Glutamatergic neuron (in vitro differentiated cells): ENCODE results near the gene CDKN3. TPM values are rescaled to one million over a fixed set of nuclear protein-coding genes. Genes with fewer than 3 reads are reported as not detected.

ENCODE experiments used
- DNase-seq: peaks from one replicate; pipeline ENCODE4 v3.0.0; 2022
- H3K27ac Mint-ChIP-seq: one replicate; pipeline ENCODE4 v1.8.0; 2020; ENCODE audit warnings: mild to moderate bottlenecking, mixed read lengths, inconsistent platforms; ENCODE audit not compliant: unreplicated experiment
- H3K27me3 Mint-ChIP-seq: one replicate; pipeline ENCODE4 v1.8.0; 2020; ENCODE audit warnings: mild to moderate bottlenecking, moderate library complexity, mixed read lengths, inconsistent platforms; ENCODE audit not compliant: unreplicated experiment
- H3K36me3 Mint-ChIP-seq: one replicate; pipeline ENCODE4 v1.8.0; 2020; ENCODE audit warnings: mild to moderate bottlenecking, mixed read lengths, inconsistent platforms; ENCODE audit not compliant: unreplicated experiment
- H3K4me1 Mint-ChIP-seq: one replicate; pipeline ENCODE4 v1.8.0; 2020; ENCODE audit warnings: mild to moderate bottlenecking, low read depth, mixed read lengths, inconsistent platforms; ENCODE audit not compliant: unreplicated experiment
- H3K4me3 Mint-ChIP-seq: one replicate; pipeline ENCODE4 v1.8.0; 2020; ENCODE audit warnings: mild to moderate bottlenecking, mixed read lengths, inconsistent platforms; ENCODE audit not compliant: unreplicated experiment
- H3K9me3 Mint-ChIP-seq: one replicate; pipeline ENCODE4 v1.8.0; 2020; ENCODE audit warnings: mild to moderate bottlenecking, moderate library complexity, mixed read lengths, inconsistent platforms; ENCODE audit not compliant: unreplicated experiment
- CTCF ChIP-seq: fragments of 200-600 bp; sonication (generic); IDR thresholded peaks from one replicate; pipeline ENCODE4 v1.5.0; 2021; ENCODE audit not compliant: partially characterized antibody, unreplicated experiment
- total RNA-seq: library from RNA; stranded (reverse); fragmentation: NEBNext Ultra II Directional; extraction: Animal tissue kit (Norgen Biotek cat#: 25700); gene quantifications from one replicate; pipeline ENCODE4 v1.2.1, GENCODE V29; 2021; ENCODE audit not compliant: unreplicated experiment

CDKN3 gene
- total RNA-seq, 1 donor from 2014 or later, result 4.4 TPM

DNA sequence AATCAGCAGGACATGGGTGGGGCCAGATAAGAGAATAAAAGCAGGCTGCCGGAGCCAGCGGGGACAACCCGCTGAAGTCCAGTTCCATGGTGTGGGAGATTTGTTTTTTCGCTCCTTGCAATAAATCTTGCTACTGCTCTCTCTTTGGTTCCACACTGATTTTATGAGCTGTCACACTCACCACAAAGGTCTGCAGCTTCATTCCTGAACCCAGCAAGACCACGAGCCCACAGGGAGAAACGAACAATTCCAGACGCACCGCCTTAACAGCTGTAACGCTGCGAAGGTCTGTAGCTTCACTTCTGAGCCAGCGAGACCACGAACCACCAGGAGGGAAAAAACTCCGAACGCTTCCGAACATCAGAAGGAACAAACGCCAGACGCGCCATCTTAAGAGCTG is 47.2 kb downstream of the CDKN3 start:
- no peak for TF ChIP-seq CTCF
- H3K4me1 Mint-ChIP-seq, result peaks cover 16% of the 10 kb centered on the region
- H3K4me3 Mint-ChIP-seq, result no peak overlapping the region
- H3K36me3 Mint-ChIP-seq, result no peaks in the 10 kb centered on the region
- no peak overlapping the region for H3K27ac Mint-ChIP-seq
- H3K9me3 Mint-ChIP-seq, result peaks cover 8% of the 10 kb centered on the region
- no peak for DNase-seq
- peaks cover 8% of the 10 kb centered on the region for H3K27me3 Mint-ChIP-seq

GRCh38 chr14:54444681-54445080 is 47.9 kb downstream of the CDKN3 start:
- Mint-ChIP-seq H3K27me3 (peaks cover 8% of the 10 kb centered on the region), H3K4me3 (no peak overlapping the region)
- no peak for TF ChIP-seq CTCF

GRCh38 chr14:54446161-54446693 is 49.4 kb downstream of the CDKN3 start:
- H3K9me3 Mint-ChIP-seq, result peaks cover 2% of the 10 kb centered on the region
- DNase-seq, result no peak
- TF ChIP-seq CTCF, result no peak
- H3K27me3 Mint-ChIP-seq, result peaks cover 7% of the 10 kb centered on the region
- no peak overlapping the region for H3K27ac Mint-ChIP-seq
- no peak overlapping the region for H3K4me3 Mint-ChIP-seq
- H3K36me3 Mint-ChIP-seq, result no peaks in the 10 kb centered on the region
- peaks cover 6% of the 10 kb centered on the region for H3K4me1 Mint-ChIP-seq

More at GRCh38 chr14:54444681-54445080, 47.9 kb downstream of the CDKN3 start:
- no peak for DNase-seq
- Mint-ChIP-seq H3K4me1 (peaks cover 14% of the 10 kb centered on the region), H3K27ac (no peak overlapping the region), H3K36me3 (no peaks in the 10 kb centered on the region), H3K9me3 (peaks cover 7% of the 10 kb centered on the region)

- no peaks in the 10 kb centered on the region for H3K36me3 Mint-ChIP-seq
- no peak for TF ChIP-seq CTCF
- H3K4me1 Mint-ChIP-seq, result no peaks in the 10 kb centered on the region
- H3K27me3 Mint-ChIP-seq, result peaks cover 5% of the 10 kb centered on the region
- peaks cover 2% of the 10 kb centered on the region for H3K9me3 Mint-ChIP-seq
- H3K4me3 Mint-ChIP-seq, result no peak overlapping the region
- DNase-seq, result no peak
- H3K27ac Mint-ChIP-seq, result no peak overlapping the region
Measured at GRCh38 chr14:54447231-54447692, 50.5 kb downstream of the CDKN3 start.

GRCh38 chr14:54450535-54450934 is 53.7 kb downstream of the CDKN3 start:
- Mint-ChIP-seq H3K4me3 (no peak overlapping the region), H3K27ac (no peak overlapping the region), H3K36me3 (no peaks in the 10 kb centered on the region), H3K4me1 (no peaks in the 10 kb centered on the region), H3K27me3 (peaks cover 1% of the 10 kb centered on the region), H3K9me3 (peaks cover 2% of the 10 kb centered on the region)
- no peak for TF ChIP-seq CTCF
- no peak for DNase-seq
